Measurements from ENCODE around the gene ACTN3.

ACTN3 gene

DNA sequence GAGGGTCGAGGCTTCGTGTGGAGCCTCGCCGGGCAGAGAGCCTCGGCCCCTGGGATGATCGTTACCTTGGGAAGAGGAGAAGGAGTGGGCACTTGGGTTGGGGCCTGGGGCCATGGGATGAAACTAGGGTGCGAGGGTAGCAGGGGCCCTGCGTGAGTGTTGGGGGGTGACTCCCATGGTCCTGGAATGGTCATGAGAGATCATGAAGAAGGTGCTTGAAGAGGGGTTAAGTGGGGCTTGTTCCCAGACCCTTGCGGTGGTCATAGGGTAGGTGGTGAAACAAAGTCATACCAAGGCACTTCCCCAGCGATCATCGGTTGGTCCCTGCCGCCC lies 46.6 kb downstream of the ACTN3 start:
- H3K4me3 ChIP-seq (ENCODE audit: low read depth, low read length): peak overlapping the region; percentile 74
- no peak for DNase-seq (ENCODE audit: low read depth)
- TF ChIP-seq, protein P1, sequence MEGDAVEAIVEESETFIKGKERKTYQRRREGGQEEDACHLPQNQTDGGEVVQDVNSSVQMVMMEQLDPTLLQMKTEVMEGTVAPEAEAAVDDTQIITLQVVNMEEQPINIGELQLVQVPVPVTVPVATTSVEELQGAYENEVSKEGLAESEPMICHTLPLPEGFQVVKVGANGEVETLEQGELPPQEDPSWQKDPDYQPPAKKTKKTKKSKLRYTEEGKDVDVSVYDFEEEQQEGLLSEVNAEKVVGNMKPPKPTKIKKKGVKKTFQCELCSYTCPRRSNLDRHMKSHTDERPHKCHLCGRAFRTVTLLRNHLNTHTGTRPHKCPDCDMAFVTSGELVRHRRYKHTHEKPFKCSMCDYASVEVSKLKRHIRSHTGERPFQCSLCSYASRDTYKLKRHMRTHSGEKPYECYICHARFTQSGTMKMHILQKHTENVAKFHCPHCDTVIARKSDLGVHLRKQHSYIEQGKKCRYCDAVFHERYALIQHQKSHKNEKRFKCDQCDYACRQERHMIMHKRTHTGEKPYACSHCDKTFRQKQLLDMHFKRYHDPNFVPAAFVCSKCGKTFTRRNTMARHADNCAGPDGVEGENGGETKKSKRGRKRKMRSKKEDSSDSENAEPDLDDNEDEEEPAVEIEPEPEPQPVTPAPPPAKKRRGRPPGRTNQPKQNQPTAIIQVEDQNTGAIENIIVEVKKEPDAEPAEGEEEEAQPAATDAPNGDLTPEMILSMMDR (IDR thresholded peaks at IDR 0.05; ENCODE audit: low read depth, low read length, missing control alignments): no peak

DNA sequence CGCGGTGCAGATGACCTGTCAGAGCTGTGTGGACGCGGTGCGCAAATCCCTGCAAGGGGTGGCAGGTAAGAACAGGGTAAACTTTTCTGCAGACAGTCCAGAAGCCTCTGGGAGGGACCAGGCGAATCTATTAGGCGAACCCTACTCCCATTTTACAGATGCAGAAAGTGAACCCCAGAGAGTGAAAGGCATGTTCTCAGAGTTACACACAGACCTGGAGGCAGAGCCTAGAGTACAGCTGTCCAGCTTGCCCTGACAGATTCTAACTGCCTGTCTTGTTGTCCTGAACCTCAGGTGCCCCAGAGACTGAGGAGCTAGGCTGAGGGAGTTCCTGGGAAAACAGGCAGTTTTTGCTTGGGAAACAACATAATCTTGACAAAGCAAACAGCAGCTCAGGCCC lies 46.9 kb downstream of the ACTN3 start:
- TF ChIP-seq, protein P1 (IDR thresholded peaks at IDR 0.05; ENCODE audit: low read depth, low read length, missing control alignments): no peak
- H3K4me3 ChIP-seq (ENCODE audit: low read depth, low read length): peak overlapping the region; percentile 74
- no peak for DNase-seq (ENCODE audit: low read depth)

DNA sequence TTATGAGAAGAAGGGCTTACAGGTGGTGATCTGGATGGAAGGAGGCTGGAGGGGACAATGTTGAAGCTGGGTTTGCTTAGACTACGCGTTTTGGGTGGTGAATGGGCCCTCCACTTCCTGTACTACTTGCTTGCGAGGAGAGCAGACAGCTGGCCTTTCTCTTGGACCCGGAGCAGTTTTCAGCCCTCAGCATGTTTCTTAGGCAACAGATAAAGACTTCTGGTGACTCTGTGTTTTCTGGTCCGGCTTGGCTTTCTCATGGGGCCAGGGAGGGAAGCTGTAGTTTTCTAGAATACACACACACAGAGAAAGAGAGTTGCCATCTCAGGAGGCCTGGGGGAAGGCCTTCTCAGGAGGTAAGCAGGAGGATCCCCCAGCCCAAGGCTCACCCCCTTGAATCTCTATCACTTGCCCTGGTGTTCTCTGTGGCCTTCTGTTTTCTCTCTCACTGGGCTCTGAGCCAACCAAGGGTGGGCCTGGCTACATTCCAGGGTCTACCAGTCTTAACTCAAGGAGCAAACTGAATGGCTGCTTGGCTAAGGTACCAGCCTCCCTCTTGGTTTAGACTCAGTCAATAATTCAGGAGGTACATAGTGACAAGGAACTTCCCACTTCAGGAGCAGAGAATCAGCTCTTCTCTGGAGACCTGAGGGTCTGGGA lies 48.7 kb downstream of the ACTN3 start:
- TF ChIP-seq, protein P1 (IDR thresholded peaks at IDR 0.05; ENCODE audit: low read depth, low read length, missing control alignments): no peak
- no peak overlapping the region for H3K4me3 ChIP-seq (ENCODE audit: low read depth, low read length)
- DNase-seq (ENCODE audit: low read depth): no peak

DNA sequence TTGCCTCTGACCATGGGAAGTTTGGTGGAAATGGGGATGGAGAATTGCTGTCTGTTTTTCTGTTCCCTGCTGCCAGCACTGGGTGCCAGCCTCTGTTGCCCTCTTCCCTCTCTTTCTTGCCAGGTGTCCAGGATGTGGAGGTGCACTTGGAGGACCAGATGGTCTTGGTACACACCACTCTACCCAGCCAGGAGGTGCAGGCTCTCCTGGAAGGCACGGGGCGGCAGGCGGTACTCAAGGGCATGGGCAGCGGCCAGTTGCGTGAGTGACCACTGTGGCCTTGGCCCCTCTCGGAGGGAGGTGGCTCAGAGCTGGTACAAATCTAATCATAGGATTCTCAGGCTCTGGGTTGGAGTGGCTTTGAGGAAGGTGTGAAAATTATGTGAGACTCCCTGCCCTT lies 52.3 kb downstream of the ACTN3 start:
- DNase-seq (ENCODE audit: low read depth): no peak
- TF ChIP-seq, protein P1 (IDR thresholded peaks at IDR 0.05; ENCODE audit: low read depth, low read length, missing control alignments): no peak
- no peak overlapping the region for H3K4me3 ChIP-seq (ENCODE audit: low read depth, low read length)

DNA sequence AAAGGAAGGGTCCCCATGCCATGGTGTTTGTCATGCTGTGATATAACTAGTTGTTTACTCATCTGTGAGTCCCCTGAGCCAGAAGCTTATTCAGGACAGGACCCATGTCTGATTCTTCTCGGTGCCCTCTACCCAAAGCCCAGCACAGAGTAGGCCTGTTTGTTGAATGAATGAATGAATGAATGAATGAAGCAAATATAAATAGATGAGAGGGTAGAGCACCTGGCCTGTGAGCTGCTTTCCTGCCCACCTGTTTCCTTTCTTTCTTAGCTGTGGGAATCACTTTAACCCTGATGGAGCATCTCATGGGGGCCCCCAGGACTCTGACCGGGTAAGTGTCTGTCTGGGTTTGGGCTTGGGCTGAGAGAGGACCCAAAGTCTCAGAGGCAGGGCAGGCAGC lies 53.5 kb downstream of the ACTN3 start:
- no peak for DNase-seq (ENCODE audit: low read depth)
- TF ChIP-seq, protein P1 (IDR thresholded peaks at IDR 0.05; ENCODE audit: low read depth, low read length, missing control alignments): no peak
- no peak overlapping the region for H3K4me3 ChIP-seq (ENCODE audit: low read depth, low read length)

DNA sequence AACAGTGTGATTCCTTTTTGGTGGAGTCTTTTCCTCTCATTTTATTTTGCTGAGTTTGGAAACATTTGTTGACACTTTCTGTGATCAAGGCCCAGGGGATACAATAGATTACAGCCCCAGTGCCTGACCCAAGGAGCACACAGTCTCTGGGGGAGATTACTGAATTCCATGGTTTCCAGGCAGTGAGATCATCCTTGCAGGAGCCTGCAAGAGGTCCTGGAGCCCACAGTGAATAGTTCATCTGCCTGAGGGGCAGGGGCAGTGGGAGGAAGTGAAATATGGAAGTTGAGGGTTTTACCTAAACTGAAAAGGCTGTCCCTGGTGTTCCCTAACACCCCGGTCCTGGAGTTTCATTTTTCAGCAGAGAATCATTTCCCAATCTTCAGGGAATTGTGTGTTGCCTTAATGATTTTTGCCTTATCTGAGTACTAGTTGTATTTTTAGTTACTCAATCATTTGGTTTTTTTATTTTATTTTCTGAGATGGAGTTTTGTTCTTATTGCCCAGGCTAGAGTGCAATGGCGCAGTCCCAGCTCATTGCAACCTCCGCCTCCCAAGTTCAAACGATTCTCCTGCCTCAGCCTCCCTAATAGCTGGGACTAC lies 54.0 kb downstream of the ACTN3 start:
- TF ChIP-seq, protein P1 (IDR thresholded peaks at IDR 0.05; ENCODE audit: low read depth, low read length, missing control alignments): no peak
- H3K4me3 ChIP-seq (ENCODE audit: low read depth, low read length): no peak overlapping the region
- DNase-seq (ENCODE audit: low read depth): no peak

DNA sequence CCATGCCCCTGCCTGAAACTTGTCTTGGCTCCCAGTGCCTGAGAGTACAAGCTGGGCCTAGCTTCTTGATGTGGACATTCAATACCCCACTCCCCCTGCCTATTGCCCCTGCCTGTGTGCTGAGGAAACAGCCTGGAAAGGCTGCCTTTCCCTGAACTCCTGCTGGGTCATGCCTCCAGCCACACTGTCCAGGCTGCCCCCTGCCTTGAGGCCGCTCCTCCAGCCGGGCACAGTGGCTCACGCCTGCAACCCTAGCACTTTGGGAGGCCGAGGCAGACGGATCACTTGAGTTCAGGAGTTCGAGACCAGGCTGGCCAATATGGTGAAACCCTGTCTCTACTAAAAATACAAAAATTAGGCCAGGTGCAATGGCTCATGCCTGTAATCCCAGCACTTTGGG lies 56.4 kb downstream of the ACTN3 start:
- TF ChIP-seq, protein P1 (IDR thresholded peaks at IDR 0.05; ENCODE audit: low read depth, low read length, missing control alignments): no peak
- no peak overlapping the region for H3K4me3 ChIP-seq (ENCODE audit: low read depth, low read length)
- no peak for DNase-seq (ENCODE audit: low read depth)

Measured in GM12864 (cell line).